HL-60 (cell line): Measurements from ENCODE around the gene NRXN3.

Experiments
- DNase-seq, 2 experiments: peaks; one replicate each; pipeline ENCODE4 v3.0.0-alpha.2; 2010 to 2020; ENCODE audit warnings: low read depth in 1 of 2, low spot score in 1 of 2
- H3K27ac ChIP-seq: fragments of 250-450 bp; sonication (Bioruptor Pico); replicated peaks from 2 replicates; pipeline ENCODE4 v1.5.1; 2020; ENCODE audit warnings: mild to moderate bottlenecking, moderate library complexity
- H3K27me3 ChIP-seq: fragments of 250-450 bp; sonication (Bioruptor Pico); 2 replicates; pipeline ENCODE4 v1.5.1; 2021; ENCODE audit warnings: mild to moderate bottlenecking, moderate library complexity; ENCODE audit not compliant: insufficient read depth, poor library complexity, severe bottlenecking
- H3K4me3 ChIP-seq: replicated peaks from 2 replicates; pipeline ENCODE4 v1.5.1; 2011; ENCODE audit warnings: mild to moderate bottlenecking, control low read depth, low read length; ENCODE audit not compliant: insufficient read depth
- GABPA ChIP-seq: IDR thresholded peaks from 2 replicates; pipeline ENCODE4 v1.6.1; 2012; ENCODE audit warnings: low read depth
- POLR2AphosphoS5 ChIP-seq: IDR thresholded peaks from 2 replicates; pipeline ENCODE4 v1.6.1; 2012; ENCODE audit warnings: low read depth
- SPI1 ChIP-seq: IDR thresholded peaks from 2 replicates; pipeline ENCODE4 v1.6.1; 2012; ENCODE audit warnings: low read depth, mild to moderate bottlenecking, borderline replicate concordance
- TF ChIP-seq, protein P1 (sequence below): IDR thresholded peaks from one replicate; pipeline ENCODE4 v1.5.1; 2011; ENCODE audit warnings: low read length, control low read depth, inconsistent platforms; ENCODE audit not compliant: insufficient read depth
- TF ChIP-seq, protein P2 (sequence below): IDR thresholded peaks from 2 replicates; pipeline ENCODE4 v1.6.1; 2012; ENCODE audit warnings: low read depth; ENCODE audit not compliant: insufficient replicate concordance

Gene NRXN3

DNA sequence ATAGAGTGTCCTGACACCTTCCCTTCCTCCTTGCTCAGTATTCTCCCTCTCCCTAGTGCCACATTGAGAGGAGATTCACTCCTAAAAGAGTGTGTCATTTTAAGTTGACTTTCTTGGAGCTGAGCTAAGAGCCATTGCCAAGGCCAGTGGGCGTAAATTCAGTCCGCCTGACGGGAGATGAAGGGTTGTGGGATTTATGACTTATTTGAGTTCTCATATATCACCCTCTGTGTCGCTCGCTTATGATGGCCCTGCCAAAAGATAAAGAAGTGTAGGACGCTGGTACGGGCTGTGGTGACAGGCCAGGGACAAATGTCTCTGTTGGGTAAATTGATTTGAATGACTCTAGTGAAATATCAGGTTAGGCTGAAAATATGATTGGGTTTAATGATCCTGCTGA is 867.4 kb downstream of the NRXN3 start:
- Histone ChIP-seq H3K27me3 (no peaks in the 10 kb centered on the region), H3K27ac (peak overlapping the region; percentile 51; the same call in 1 of the 2 replicates), H3K4me3 (no peak overlapping the region)
- no peak for TF ChIP-seq GABPA
- no peak for TF ChIP-seq SPI1
- TF ChIP-seq, protein P1, sequence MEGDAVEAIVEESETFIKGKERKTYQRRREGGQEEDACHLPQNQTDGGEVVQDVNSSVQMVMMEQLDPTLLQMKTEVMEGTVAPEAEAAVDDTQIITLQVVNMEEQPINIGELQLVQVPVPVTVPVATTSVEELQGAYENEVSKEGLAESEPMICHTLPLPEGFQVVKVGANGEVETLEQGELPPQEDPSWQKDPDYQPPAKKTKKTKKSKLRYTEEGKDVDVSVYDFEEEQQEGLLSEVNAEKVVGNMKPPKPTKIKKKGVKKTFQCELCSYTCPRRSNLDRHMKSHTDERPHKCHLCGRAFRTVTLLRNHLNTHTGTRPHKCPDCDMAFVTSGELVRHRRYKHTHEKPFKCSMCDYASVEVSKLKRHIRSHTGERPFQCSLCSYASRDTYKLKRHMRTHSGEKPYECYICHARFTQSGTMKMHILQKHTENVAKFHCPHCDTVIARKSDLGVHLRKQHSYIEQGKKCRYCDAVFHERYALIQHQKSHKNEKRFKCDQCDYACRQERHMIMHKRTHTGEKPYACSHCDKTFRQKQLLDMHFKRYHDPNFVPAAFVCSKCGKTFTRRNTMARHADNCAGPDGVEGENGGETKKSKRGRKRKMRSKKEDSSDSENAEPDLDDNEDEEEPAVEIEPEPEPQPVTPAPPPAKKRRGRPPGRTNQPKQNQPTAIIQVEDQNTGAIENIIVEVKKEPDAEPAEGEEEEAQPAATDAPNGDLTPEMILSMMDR: no peak
- no peak for TF ChIP-seq POLR2AphosphoS5
- TF ChIP-seq, protein P2, sequence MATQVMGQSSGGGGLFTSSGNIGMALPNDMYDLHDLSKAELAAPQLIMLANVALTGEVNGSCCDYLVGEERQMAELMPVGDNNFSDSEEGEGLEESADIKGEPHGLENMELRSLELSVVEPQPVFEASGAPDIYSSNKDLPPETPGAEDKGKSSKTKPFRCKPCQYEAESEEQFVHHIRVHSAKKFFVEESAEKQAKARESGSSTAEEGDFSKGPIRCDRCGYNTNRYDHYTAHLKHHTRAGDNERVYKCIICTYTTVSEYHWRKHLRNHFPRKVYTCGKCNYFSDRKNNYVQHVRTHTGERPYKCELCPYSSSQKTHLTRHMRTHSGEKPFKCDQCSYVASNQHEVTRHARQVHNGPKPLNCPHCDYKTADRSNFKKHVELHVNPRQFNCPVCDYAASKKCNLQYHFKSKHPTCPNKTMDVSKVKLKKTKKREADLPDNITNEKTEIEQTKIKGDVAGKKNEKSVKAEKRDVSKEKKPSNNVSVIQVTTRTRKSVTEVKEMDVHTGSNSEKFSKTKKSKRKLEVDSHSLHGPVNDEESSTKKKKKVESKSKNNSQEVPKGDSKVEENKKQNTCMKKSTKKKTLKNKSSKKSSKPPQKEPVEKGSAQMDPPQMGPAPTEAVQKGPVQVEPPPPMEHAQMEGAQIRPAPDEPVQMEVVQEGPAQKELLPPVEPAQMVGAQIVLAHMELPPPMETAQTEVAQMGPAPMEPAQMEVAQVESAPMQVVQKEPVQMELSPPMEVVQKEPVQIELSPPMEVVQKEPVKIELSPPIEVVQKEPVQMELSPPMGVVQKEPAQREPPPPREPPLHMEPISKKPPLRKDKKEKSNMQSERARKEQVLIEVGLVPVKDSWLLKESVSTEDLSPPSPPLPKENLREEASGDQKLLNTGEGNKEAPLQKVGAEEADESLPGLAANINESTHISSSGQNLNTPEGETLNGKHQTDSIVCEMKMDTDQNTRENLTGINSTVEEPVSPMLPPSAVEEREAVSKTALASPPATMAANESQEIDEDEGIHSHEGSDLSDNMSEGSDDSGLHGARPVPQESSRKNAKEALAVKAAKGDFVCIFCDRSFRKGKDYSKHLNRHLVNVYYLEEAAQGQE: no peak
- no peak for DNase-seq

DNA sequence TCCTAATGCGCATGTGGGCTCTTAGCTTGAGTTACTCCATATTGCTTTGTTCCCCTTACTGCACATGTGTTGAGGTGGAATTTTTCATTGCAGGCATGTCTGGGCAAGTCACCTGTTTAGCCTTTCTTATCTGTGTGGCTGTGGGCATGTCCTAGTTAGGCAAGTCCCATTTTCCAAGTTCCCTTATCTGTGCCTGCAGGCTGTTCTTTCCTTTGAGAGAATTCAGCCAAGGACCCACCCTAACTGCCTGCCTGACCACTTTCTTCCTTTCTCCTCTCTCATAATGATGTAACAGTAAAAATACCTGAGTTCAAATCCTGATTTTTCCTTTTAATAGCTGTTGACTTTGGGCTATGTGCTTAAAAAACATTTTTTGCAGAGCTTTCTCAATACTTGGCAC is 870.6 kb downstream of the NRXN3 start:
- DNase-seq: no peak
- Histone ChIP-seq H3K27me3 (no peaks in the 10 kb centered on the region), H3K4me3 (no peak overlapping the region), H3K27ac (no peak overlapping the region)
- TF ChIP-seq GABPA: no peak
- TF ChIP-seq POLR2AphosphoS5: no peak
- TF ChIP-seq, protein P1: no peak
- TF ChIP-seq SPI1: no peak
- TF ChIP-seq, protein P2: no peak

DNA sequence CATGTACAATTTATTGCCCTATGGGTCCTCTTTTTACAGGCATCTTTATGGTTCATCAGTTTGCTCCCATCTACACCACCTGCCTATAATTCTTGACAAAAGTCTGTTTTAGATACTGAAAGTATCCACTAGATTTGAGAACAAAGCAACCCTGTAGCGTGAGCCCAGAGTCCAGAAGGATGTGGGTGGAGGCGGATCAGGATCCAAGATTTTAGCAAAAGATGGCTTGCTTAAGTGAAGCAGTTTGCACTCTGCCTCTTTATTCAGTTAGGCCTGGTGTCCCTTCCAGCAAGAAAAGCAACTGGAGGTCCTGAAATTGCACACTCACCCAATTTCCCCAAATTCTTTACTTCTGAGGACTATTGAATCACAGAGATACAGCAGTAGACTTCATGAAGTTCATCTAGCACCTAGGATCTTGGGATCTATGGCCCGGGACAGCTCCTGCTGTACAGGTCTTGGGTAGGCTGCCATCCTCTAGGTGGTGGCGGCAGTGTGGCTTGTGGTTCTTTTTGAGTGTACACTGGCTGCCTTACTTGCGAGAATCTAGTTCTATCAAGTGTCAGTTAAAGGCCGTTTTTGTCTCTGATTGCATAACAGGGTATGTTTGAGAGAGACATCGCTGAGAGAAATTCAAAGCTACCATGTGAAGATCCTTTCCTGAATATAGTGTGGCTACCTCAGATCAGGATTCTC is 873.2 kb downstream of the NRXN3 start:
- Histone ChIP-seq H3K27me3 (no peaks in the 10 kb centered on the region), H3K4me3 (no peak overlapping the region), H3K27ac (peak overlapping the region; percentile 75)
- TF ChIP-seq SPI1 (no peak), POLR2AphosphoS5 (peak; percentile 42; the same call in 1 of the 2 replicates), GABPA (no peak)
- TF ChIP-seq, protein P2: no peak
- TF ChIP-seq, protein P1: no peak
- peak; percentile 7 to 61 for DNase-seq
